ENCODE data around the gene RHEBL1.

RHEBL1 gene

DNA sequence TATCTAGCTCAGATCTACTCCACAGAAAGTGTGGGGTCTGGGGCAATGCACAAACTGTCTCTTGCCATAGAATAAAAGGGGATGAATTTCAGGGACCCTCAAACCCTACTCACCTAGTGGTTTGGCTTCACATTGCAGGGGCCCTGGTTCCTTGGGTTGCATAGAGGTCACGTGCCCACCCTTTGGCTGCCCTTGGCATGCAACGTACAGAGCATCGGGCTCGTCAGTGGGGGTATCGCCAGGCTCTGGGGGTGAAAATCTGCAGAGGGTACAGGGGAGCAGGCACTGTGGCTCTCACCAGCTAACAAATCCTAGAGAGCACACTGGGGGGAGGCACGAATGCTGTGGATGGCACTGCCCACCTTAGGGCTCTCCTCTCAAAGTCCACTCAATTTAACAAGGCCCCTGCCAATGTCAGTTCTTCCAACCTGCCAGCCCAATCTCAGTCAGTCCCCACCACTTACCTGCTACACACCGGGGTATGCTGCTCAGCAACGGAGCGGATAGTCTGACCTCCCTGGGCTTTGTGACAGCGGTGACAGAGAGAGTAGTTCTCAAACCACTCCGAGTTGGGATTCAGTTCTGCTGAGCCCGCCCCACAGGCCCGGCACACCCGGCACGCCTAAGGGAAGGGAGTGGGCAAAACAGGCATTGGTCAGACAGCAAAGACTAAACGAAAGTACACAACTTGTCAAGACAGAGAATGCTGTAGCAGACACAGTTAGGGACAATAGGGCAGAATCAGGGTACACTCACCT, 17.1 kb downstream of the RHEBL1 start:
- Histone ChIP-seq H3K9me3 (replicated peaks; ENCODE audit: insufficient read depth, low read length) (no peaks in the 10 kb centered on the region), H3K36me3 (replicated peaks; ENCODE audit: insufficient read depth, low read length) (peaks cover 14% of the 10 kb centered on the region; the same call in 1 of the 2 replicates), H3K4me2 (ENCODE audit: low read depth, low read length) (no peak overlapping the region), H2AFZ (ENCODE audit: low read length) (no peak overlapping the region), H4K20me1 (ENCODE audit: insufficient read depth, low read length) (peaks cover 21% of the 10 kb centered on the region), H3K27ac (ENCODE audit: low read length) (no peak overlapping the region), H3K27me3 (replicated peaks; ENCODE audit: insufficient read depth, low read length) (no peaks in the 10 kb centered on the region), H3K79me2 (ENCODE audit: low read length) (peaks cover 48% of the 10 kb centered on the region), H3F3A (ENCODE audit: insufficient read depth, low read length) (no peaks in the 10 kb centered on the region), H3K9me2 (replicated peaks; ENCODE audit: insufficient read depth, low read length) (no peaks in the 10 kb centered on the region), H3K4me1 (ENCODE audit: low read length) (peaks cover 21% of the 10 kb centered on the region), H3K9ac (ENCODE audit: low read length) (no peak overlapping the region), H3K4me3 (ENCODE audit: low read length) (no peak overlapping the region)
- no peak for TF ChIP-seq EZH2phosphoT487 (IDR thresholded peaks at IDR 0.05; ENCODE audit: low read length)
- TF ChIP-seq, protein P1, sequence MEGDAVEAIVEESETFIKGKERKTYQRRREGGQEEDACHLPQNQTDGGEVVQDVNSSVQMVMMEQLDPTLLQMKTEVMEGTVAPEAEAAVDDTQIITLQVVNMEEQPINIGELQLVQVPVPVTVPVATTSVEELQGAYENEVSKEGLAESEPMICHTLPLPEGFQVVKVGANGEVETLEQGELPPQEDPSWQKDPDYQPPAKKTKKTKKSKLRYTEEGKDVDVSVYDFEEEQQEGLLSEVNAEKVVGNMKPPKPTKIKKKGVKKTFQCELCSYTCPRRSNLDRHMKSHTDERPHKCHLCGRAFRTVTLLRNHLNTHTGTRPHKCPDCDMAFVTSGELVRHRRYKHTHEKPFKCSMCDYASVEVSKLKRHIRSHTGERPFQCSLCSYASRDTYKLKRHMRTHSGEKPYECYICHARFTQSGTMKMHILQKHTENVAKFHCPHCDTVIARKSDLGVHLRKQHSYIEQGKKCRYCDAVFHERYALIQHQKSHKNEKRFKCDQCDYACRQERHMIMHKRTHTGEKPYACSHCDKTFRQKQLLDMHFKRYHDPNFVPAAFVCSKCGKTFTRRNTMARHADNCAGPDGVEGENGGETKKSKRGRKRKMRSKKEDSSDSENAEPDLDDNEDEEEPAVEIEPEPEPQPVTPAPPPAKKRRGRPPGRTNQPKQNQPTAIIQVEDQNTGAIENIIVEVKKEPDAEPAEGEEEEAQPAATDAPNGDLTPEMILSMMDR (IDR thresholded peaks at IDR 0.05; ENCODE audit: low read length), result no peak
- TF ChIP-seq EZH2 (optimal IDR thresholded peaks at IDR 0.05; ENCODE audit: low read depth, low read length), result no peak
- DNase-seq, result no peak

DNA sequence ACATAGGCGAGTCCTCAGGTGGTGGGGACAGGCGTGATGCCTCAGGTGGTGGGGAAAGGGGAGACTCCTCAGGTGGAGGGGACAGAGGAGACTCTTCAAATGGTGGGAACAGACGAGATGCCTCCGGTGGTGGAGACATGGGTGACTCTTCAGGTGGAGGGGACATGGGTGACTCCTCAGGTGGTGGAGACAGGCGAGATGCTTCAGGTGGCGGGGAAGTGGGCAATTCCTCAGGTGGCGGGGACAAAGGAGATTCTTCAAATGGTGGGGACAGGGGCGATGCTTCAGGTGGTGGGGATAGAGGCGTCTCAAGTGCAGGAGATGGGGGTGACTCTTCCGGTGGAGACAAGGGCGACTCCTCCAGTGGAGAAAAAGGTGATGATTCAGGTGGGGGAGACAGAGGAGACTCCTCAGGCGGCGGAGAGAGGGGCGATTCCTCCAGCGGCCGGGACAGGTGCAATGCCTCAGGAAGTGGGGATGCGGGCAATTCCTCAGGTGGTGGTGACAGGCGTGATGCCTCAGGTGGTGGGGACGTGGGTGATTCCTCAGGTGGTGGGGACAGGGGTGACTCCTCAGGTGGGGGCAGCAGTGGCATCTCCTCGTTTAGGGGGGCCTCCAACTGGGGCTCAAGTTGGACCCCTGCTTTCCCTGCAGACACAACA, 17.9 kb downstream of the RHEBL1 start:
- Histone ChIP-seq H2AFZ (ENCODE audit: low read length) (no peak overlapping the region), H3K36me3 (replicated peaks; ENCODE audit: insufficient read depth, low read length) (peaks cover 14% of the 10 kb centered on the region; the same call in 1 of the 2 replicates), H3K9me2 (replicated peaks; ENCODE audit: insufficient read depth, low read length) (no peaks in the 10 kb centered on the region), H3K79me2 (ENCODE audit: low read length) (peaks cover 41% of the 10 kb centered on the region), H3K27me3 (replicated peaks; ENCODE audit: insufficient read depth, low read length) (no peaks in the 10 kb centered on the region), H3K4me2 (ENCODE audit: low read depth, low read length) (no peak overlapping the region), H3K9ac (ENCODE audit: low read length) (no peak overlapping the region), H3K4me3 (ENCODE audit: low read length) (no peak overlapping the region), H3K27ac (ENCODE audit: low read length) (no peak overlapping the region), H4K20me1 (ENCODE audit: insufficient read depth, low read length) (peaks cover 15% of the 10 kb centered on the region), H3F3A (ENCODE audit: insufficient read depth, low read length) (no peaks in the 10 kb centered on the region), H3K4me1 (ENCODE audit: low read length) (peaks cover 14% of the 10 kb centered on the region; the same call in 1 of the 2 replicates), H3K9me3 (replicated peaks; ENCODE audit: insufficient read depth, low read length) (no peaks in the 10 kb centered on the region)
- DNase-seq, result no peak
- TF ChIP-seq EZH2 (optimal IDR thresholded peaks at IDR 0.05; ENCODE audit: low read depth, low read length) (no peak), EZH2phosphoT487 (IDR thresholded peaks at IDR 0.05; ENCODE audit: low read length) (no peak)
- TF ChIP-seq, protein P1 (IDR thresholded peaks at IDR 0.05; ENCODE audit: low read length), result no peak

DNA sequence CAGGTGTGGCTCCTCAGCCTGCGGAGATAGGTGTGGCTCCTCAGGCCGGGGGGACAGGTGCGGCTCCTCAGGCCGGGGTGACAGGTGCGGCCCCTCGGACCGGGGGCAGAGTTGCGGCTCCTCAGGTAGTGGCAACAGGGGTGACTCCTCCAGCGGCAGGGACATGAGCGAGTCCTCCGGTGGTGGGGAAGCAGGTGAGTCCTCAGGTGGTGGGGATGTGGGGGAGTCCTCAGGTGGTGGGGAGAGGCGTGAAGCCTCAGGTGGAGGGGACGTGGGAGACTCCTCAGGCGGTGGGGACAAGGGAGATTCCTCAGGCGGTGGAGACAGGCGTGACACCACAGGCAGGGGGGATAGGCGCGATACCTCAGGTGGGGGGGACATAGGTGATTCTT, 18.4 kb downstream of the RHEBL1 start:
- no peak for DNase-seq
- Histone ChIP-seq H3F3A (ENCODE audit: insufficient read depth, low read length) (no peaks in the 10 kb centered on the region), H3K4me1 (ENCODE audit: low read length) (peaks cover 8% of the 10 kb centered on the region; the same call in 1 of the 2 replicates), H4K20me1 (ENCODE audit: insufficient read depth, low read length) (peaks cover 9% of the 10 kb centered on the region), H3K79me2 (ENCODE audit: low read length) (peaks cover 35% of the 10 kb centered on the region), H3K4me3 (ENCODE audit: low read length) (no peak overlapping the region), H3K27me3 (replicated peaks; ENCODE audit: insufficient read depth, low read length) (no peaks in the 10 kb centered on the region), H3K9me2 (replicated peaks; ENCODE audit: insufficient read depth, low read length) (no peaks in the 10 kb centered on the region), H3K27ac (ENCODE audit: low read length) (no peak overlapping the region), H3K9ac (ENCODE audit: low read length) (no peak overlapping the region), H3K9me3 (replicated peaks; ENCODE audit: insufficient read depth, low read length) (no peaks in the 10 kb centered on the region), H3K36me3 (replicated peaks; ENCODE audit: insufficient read depth, low read length) (peaks cover 14% of the 10 kb centered on the region; the same call in 1 of the 2 replicates), H2AFZ (ENCODE audit: low read length) (no peak overlapping the region), H3K4me2 (ENCODE audit: low read depth, low read length) (no peak overlapping the region)
- no peak for TF ChIP-seq EZH2 (optimal IDR thresholded peaks at IDR 0.05; ENCODE audit: low read depth, low read length)
